Retina (tissue), 1 donor: ENCODE data around the gene CGREF1.
A peak's percentile ranks its signal among the peaks of the same experiment; 100 is the strongest.
"Not testable (repeated sequence)": the region's sequence is repeated elsewhere in the genome, so short reads cannot be mapped to it uniquely, and the experiment has no call there.

Experiments used
- DNase-seq: peaks from one replicate; pipeline ENCODE4 v3.0.0-alpha.2; 2016

The CGREF1 gene

DNA sequence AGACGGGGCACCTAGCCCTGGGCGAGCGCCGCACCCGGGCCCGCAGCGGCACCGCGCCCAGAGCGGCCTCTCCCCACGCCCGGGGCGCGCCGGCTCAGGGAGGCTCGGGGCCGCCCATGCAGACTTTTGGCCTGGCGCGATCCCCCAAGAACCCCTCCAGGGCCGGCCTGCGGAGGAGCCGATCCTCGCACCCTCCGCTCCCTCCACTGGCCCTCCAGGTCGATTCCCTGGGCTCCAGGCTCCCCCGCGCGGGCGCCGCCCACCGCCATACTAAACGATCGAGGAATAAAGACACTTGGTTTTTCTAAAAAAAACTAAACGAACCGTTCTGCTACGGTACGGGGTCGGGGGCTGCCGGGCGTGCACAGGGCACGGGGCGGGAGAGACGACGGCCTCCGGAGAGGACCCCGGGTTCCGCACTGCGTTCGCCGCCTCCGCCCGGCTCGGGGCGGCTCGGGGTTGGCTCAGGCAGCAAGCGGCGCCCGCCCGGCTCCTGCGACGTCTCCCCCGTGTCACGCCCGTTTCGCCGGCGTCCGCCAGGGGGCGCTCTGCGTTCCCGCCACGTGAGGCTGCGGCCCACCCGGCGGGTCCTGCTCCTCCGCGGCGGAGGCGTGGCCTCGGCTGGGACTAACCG, 32.7 kb downstream of the CGREF1 start:
- DNase-seq, result peak; percentile 98

DNA sequence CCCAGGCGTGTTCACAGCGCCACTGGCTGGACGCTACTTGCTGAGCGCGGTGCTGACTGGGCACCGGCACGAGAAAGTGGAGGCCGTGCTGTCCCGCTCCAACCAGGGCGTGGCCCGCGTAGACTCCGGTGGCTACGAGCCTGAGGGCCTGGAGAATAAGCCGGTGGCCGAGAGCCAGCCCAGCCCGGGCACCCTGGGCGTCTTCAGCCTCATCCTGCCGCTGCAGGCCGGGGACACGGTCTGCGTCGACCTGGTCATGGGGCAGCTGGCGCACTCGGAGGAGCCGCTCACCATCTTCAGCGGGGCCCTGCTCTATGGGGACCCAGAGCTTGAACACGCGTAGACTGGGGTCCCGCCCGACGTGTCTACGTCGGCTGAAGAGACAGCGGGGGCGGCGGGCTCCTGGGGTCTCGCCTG, 33.2 kb downstream of the CGREF1 start:
- peak; percentile 76 for DNase-seq

DNA sequence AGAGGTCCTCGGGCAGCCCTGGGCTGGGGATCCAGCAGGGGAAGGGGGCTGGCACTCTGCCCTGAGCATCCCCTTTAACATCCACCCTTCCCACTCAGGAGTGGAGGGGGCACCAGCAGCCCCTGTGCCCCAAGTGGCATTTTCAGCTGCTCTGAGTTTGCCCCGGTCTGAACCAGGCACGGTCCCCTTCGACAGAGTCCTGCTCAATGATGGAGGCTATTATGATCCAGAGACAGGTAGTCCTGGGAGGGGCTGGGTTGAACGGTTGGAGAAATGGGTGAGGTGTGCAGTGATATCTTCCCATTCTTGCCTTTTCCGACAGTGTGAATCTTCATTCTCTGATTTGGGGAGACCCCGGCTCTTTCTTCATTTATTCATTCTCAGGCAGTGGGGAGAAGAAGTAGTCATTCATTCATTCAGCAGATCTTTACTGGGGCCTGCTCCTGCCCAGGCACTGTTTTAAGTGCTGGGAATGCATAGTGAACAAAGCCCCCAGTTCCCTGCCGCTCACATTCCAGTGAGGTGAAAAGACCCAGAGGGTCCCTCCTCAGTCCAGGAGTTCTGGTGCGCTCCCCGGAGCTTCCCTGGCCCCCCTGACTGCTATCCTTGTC, 33.8 kb downstream of the CGREF1 start:
- DNase-seq, result no peak

DNA sequence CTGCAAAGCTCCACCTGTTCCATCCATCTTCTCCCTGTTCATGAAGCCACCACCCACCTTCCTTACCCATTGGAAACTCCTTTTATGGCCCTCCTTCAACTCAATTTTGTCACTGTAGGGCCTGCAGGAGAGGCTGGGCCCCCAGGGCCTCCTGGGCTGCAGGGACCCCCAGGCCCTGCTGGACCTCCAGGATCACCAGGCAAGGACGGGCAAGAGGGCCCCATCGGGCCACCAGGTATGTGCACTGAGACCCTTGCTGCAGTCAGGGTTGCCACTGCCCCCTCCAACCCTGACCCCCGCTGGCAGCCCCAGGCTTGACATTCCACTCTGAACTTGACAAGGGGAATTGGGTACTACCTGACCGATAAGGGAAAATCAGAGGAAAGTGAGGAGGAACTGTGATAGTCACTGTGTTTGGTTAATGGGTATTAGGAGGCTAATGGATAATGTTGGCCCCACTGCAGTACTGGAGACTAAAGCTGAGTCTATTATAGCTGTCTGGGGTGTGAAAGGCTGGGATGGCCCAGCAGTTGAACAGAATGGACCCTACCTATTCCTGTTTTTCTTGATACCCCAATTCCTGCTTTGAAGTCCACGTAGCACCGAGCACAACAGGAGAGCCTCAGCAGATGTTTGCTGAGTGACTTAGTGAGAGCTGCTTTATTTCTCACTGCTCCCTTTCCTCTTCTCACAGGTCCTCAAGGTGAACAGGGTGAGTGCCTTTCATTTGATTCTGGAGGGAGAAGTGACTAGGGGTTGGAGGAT, 34.4 kb downstream of the CGREF1 start:
- DNase-seq, result no peak

DNA sequence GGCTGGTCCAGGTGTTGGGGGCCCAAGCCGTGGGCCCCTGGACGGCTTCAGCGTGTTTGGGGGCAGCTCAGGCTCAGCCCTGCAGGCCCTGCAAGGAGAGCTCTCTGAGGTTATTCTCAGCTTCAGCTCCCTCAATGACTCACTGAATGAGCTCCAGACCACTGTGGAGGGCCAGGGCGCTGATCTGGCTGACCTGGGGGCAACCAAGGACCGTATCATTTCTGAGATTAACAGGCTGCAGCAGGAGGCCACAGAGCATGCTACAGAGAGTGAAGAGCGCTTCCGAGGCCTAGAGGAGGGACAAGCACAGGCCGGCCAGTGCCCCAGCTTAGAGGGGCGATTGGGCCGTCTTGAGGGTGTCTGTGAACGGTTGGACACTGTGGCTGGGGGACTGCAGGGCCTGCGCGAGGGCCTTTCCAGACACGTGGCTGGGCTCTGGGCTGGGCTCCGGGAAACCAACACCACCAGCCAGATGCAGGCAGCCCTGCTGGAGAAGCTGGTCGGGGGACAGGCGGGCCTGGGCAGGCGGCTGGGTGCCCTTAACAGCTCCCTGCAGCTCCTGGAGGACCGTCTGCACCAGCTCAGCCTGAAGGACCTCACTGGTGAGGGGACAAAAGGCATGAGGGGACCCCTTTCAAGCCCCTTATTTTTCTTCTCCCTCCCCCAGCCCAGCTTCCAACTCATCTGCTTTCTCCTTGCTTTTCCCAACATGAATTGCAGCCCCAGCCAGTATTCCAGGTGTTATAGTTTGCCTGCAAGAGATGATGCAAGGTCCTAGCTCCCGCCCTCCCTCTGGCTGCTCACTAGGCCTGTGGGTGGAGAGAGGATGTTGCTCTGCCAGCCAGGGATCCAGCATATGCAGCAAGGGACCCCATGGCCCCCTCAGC, 35.3 kb downstream of the CGREF1 start:
- DNase-seq, result no peak

DNA sequence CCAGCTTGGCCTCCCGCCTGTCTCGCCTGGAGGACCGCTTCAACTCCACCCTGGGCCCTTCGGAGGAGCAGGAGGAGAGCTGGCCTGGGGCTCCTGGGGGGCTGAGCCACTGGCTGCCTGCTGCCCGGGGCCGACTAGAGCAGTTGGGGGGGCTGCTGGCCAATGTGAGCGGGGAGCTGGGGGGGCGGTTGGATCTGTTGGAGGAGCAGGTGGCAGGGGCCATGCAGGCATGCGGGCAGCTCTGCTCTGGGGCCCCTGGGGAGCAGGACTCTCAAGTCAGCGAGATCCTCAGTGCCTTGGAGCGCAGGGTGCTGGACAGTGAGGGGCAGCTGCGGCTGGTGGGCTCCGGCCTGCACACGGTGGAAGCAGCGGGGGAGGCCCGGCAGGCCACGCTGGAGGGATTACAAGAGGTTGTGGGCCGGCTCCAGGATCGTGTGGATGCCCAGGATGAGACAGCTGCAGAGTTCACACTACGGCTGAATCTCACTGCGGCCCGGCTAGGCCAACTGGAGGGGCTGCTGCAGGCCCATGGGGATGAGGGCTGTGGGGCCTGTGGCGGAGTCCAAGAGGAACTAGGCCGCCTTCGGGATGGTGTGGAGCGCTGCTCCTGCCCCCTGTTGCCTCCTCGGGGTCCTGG, 36.0 kb downstream of the CGREF1 start:
- no peak for DNase-seq

DNA sequence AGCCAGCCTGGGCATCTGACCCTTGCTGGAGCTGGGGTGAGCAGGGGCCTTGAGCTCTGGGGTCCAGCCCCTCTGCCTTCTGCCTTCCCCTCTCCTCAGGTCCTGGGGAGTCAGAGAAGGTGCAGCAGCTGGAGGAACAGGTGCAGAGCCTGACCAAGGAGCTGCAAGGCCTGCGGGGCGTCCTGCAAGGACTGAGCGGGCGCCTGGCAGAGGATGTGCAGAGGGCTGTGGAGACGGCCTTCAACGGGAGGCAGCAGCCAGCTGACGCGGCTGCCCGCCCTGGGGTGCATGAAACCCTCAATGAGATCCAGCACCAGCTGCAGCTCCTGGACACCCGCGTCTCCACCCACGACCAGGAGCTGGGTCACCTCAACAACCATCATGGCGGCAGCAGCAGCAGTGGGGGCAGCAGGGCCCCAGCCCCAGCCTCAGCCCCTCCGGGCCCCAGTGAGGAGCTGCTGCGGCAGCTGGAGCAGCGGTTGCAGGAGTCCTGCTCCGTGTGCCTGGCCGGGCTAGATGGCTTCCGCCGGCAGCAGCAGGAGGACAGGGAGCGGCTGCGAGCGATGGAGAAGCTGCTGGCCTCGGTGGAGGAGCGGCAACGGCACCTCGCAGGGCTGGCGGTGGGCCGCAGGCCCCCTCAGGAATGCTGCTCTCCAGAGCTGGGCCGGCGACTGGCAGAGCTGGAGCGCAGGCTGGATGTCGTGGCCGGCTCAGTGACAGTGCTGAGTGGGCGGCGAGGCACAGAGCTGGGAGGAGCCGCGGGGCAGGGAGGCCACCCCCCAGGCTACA, 36.8 kb downstream of the CGREF1 start:
- no peak for DNase-seq

DNA sequence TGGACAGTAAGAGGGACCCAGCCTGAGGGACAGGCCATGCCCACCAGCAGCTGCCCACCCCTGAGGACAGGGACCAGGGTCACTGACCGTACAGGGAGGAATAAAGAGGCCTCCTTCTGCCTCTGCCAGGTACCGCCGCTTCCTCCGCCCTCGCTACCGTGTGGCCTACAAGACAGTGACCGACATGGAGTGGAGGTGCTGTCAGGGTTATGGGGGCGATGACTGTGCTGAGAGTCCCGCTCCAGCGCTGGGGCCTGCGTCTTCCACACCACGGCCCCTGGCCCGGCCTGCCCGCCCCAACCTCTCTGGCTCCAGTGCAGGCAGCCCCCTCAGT, 38.4 kb downstream of the CGREF1 start:
- no peak for DNase-seq

DNA sequence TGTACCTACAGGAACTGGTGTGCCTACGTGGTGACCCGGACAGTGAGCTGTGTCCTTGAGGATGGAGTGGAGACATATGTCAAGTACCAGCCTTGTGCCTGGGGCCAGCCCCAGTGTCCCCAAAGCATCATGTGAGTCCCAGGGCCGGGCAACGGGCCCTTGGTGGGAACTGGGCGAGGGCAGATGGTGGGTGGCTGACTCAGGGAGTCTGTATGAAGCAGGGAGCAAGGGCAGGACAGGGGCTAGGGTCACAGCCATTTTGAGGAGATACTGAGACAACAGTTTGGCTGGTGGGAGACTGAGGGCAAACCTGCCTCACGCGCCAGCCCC, 38.8 kb downstream of the CGREF1 start:
- DNase-seq, result no peak

DNA sequence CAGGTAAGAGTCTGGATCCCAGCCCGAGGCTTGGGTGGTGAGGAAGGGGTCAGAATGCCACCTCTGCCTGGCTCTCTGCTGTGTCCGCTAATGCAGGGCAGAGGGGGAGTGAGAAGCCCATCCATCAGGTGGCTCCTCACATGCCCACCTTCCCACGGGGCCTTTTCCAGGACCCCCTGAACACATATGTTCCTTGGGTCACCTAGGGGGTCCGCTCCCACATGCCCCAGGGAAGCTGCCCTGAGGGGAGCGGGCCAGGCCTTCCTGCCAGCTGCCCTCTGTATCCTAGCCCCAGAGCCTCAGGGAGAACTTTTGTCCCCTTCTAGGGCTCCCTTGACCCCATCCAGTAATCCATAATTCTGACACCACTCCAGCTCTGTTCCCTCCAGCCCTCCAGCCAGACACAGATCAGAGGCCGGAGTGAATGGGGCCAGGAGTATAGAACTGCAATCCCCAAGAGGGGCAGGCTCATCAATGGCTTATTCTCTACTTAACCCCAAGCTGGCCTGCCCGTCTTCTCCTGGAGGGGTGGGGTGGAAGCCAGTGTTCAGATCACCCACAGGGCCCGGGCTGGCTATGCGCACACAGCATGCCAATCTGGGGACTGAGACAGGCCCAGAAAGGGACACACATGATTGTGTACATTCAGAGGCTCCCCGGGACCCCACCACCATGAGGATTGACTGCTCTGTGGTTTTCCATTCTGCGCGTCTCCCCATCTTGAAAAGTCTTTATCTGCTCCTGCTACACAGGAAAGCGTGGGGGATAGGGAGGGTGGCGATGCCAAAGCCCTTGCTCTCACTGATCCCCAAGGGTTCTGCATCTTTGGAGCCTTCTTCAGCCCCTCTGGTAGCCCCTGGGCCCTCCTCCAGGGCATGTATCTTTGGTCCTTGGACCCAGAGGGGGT, 39.4 kb downstream of the CGREF1 start:
- no peak for DNase-seq

DNA sequence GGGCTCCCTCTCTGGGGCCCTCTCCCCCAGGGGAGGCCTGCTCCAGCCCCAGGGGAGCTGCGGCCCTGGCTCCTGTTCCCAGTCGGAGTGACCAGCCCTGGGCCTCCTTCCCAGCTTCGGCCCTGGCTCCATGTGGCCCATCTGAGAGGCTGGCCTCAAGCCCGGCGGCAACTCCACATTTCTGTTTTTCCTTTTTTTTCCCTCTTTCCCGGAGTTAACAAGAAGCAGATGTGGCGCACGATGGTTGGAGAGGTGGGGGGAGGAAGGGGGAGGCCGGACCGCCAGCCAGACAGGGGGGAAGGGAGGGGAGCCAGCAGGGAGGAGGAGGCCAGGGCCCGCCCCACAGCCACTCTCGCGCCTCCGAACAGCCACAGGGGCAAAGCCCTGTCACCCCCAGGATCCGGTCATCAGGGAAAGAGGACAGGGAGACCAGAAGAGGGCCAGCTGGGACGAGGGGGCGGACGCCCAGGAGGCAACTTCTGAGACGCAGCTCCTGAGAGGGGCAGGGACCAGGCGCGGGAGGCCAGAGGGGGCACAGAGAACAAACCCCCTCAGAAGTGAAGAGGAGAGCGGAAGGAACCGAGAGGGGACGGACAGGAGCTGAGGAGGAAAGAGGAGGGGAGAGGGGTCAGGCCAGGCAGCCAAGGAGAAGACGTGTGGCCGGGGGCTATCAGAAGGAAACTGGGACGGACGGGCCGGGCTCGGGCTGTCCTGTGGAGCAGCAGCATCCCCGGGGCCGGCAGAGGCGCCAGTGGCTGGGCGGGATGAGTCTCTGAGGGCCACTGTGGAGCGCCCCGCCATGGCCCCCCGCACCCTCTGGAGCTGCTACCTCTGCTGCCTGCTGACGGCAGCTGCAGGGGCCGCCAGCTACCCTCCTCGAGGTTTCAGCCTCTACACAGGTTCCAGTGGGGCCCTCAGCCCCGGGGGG, 40.4 kb downstream of the CGREF1 start, which contains the start of gene EMILIN1:
Gene EMILIN1 (plus strand): TSS at position 349 of the 928 bp plus-strand sequence. CDS start 451 bp downstream, at position 800.
- peak; percentile 48 for DNase-seq

DNA sequence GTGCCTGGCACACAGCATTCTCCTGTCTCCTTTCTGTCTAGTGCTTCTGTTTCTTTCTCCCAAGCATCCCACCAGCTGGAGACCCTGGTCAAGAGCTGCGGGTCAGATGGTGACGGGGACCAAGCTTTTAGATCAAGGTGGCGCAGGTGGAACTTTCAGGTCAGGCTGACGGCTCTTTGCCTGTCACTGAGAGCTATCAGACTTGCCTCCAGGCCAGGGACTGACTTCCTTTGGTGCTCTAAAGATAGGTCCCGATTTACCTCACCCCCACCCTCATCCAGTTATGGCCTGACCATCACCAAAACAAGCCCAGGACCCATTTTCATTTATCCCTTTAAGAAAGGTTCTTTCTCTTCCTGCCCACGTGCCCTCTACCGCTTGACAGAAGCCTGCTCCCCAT, 41.7 kb downstream of the CGREF1 start:
- no peak for DNase-seq

DNA sequence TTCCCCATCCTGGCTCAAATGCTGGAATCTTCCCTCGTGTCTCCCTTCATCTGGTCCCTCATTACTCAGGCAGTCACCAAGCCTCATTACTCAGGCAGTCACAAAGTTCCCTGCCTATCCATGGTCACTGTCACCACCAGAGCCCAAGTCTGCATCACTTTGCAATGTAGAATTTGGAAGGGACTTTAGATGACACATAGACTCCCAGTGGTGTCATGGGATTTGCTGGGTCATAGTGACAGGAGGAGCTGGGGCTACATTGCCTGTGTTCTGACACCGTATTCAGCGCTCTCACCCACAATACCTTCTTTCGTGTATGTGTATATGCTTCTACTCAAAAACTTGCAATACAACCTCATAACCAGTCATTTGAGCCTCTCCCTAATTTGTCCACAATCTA, 42.6 kb downstream of the CGREF1 start:
- no peak for DNase-seq

DNA sequence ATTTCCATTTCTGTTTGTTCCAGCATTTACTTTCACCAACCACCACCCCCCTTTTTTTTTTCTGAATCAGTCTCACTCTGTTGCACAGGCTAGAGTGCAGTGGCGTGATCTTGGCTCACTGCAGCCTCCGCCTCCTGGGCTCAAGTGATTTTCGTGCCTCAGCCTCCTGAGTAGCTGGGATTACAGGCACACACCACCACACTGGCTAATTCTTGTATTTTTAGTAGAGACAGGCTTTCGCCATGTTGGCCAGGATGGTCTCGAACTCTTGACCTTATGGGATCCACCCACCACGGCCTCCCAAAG, 43.4 kb downstream of the CGREF1 start:
- not testable (repeated sequence) for DNase-seq

DNA sequence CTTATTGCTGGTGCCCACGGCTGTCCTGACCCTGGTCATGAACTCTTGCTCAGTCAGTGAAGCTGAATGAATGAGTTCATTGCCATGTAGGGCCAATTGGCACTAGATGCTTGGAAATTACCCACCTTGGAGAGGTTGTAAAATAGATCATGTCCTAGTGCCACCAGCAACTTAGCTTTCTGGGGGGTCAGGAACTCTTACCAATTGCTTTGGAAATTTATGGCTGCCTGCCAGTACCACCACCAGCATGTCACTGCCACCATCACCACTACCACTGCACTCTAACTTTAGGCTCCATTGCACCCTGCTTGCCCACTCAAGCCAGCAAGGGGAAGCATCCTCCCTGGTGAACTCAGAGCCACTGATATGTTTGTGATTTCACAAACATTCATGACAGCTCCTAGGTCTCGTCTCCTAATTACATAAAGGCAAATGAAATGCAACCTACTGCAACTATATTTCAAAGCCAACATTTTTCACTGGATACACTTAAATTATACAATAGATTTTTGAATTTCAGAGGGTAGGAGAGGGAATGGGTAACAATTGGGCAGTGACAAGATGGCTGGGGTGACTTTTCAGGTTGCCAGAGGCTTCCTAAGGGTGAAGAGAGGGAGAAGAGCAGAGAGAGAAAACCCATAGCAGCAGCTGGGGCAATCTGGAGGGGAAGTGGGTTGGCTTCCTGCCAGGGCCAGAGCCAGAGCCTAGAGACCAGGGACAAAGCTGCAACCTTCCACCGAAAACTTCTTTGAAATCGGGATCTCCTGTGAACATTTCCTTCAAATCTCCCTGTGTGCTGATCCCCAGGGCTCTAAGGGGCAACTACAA, 44.0 kb downstream of the CGREF1 start:
- DNase-seq, result no peak

DNA sequence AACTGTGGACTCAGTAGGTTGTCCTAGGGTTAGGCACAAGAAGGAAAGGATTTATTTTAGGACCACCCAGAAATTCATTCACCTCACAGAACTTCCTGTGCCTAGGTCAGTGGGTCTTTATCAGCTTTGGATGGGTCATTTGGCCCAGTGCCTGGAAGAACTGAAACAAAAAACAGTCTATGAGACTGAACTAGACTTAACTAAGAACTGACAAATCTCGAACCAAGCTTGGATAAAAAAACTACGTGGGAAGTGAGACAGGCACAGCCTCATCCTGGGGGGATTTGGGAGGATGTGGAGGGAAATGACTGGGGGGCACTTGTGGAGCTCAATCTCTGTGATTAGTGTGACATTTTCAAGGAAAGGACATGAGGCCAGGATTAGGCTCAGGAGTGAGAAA, 45.1 kb downstream of the CGREF1 start:
- DNase-seq, result no peak

DNA sequence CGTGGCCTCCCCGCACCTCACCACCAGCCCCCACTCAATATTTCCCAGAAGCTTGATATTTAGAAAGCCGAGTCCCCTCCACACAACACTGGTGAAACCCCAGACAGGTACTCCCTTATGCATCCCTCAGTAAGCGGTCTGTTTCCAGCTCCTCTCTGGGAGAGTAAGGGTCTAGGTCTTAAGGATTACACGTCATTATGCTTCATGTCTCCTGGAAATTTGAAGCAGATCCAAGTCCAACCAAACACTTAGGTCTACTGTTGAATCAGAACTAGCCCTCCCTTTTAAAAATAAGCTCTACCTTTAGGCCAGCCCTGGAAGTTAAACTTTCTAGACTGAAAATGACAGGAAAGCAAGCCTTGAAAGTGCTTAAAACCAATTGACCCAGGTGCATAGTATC, 46.0 kb downstream of the CGREF1 start:
- no peak for DNase-seq

DNA sequence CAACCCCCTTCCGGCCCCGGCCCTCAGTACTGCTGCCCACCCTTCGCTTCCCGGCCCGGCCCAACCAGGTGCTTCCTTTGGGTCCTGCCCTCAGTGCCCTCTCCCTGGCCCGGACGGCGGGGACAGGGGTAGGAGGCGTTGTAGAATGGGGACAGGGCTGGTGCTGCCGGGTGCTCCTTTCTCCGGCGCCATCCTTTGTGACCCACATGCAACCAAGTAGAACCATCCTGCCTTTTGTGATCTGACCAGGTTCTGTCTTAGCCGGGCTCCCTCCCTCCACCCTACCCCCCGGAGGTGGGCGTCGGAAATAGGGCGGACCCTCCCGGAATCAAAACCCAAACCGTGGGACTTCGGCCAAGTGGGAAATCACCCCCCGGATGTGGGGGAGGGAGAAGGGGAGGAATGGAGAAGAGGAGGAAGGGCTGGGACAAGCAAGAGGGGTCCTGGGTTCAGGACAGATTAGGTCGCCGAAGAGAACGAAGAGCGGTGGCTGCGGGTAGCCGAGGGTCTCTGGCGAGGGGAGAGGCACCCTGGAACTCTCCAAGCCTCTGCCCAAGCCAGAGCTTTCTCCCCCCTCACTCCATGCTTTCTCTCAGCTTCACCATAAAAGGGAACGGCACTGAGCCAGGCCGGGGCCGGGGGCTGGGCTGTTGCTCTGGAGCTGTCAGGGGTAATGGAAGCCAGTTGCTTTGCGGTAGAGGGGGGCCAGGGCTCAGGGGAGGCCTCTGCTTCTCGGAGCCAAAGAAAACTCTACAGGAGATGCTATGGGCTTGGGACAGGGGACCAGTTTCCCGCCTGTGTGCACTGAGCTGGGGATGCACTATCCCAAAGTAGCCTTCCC, 46.7 kb downstream of the CGREF1 start:
- peak; percentile 71 for DNase-seq
